Heart left ventricle (tissue), 13 donors: Measurements from ENCODE around the gene PRTG.

ENCODE experiments used
- CTCF ChIP-seq, 12 donors: fragments of 200-600 bp; sonication (generic) in 4 of 12; IDR thresholded peaks; one replicate each; pipeline versions ENCODE4 v1.5.0 to v1.8.0; 2018 to 2022; ENCODE audit warnings: antibody characterized with exemption in 12 of 12, mild to moderate bottlenecking in 5 of 12
- POLR2A ChIP-seq, 2 donors: fragments of 450-650 bp; IDR thresholded peaks; one replicate each; pipeline ENCODE4 v1.6.1; 2017; ENCODE audit warnings: antibody characterized with exemption in 2 of 2, mild to moderate bottlenecking in 2 of 2, moderate library complexity in 2 of 2
- donor health status: ischemic (EF 13 %, LVEDD 7.1; RV severe dilation, severe dysfunction).
- donor health status: DM: no; HTN: yes; CAD: no.
- donor health status: DM: no; HTN: no; CAD: no.
- donor health status: ischemic (EF 25% LVEDD 6.9; RV normal size, moderate dysfunction).
- donor health status: ischemic (EF 25% LVEDD 5.7; RV mildly dilated, moderate dysfunction).
- donor health status: ischemic (EF 35%, LVEDD 5.7; RV mildly dilated, moderate dysfunction).
- donor health status: nonischemic (EF 11% LVEDD 7.7; RV severe dilation, severe dysfunction).
- donor health status: DM: yes; HTN: yes; CAD: no.
- donor health status: PGD.
- donor health status: ischemic (EF 29% LVEDD 5.4; RV normal size, mild dysfunction).
- donor health status: nonischemic (EF 23%, LVEDD 6.1; RV moderate dilation, normal function).

GRCh38 chr15:55630858-55631257 lies 112.1 kb downstream of the PRTG start:
- TF ChIP-seq POLR2A (IDR thresholded peaks at IDR 0.05) (no peak), CTCF (IDR thresholded peaks at IDR 0.05) (no peak)
